ENCODE results near the gene RFTN2. TPM values are rescaled to one million over a fixed set of nuclear protein-coding genes. Genes with fewer than 3 reads are reported as not detected.

Gene RFTN2
- polyA plus RNA-seq, 1 of the 3 experiments (the other 2 are of a cell fraction): 0.05 TPM

DNA sequence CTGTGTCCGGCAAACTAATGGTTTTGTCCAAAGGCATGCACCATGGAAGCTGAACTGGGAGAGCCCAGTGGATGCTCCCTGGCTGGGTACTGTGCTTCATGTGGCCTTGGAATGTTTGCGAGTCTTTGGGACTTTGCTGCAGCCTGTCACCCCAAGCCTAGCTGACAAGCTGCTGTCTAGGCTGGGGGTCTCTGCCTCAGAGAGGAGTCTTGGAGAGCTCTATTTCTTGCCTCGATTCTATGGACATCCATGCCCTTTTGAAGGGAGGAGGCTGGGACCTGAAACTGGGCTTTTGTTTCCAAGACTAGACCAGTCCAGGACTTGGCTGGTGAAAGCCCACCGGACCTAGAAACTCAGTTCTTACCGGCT is 31.4 kb upstream of the RFTN2 start:
- Histone ChIP-seq H3K9ac (no peak overlapping the region), H2AFZ (ENCODE audit: low read depth) (no peak overlapping the region), H3K36me3 (replicated peaks in 1 of 2; ENCODE audit: control insufficient read depth in 1 of 2, insufficient read depth in 2 of 2, low read length in 1 of 2) (peaks cover 0 to 18% of the 10 kb centered on the region in 2 experiments), H4K20me1 (ENCODE audit: insufficient read depth) (0 out of 2 replicates have a peak, but pooled peaks cover 5% of the 10 kb centered on the region), H3K27ac (ENCODE audit: low read depth in 2 of 2, low read length in 1 of 2) (no peak overlapping the region), H3K9me2 (no peaks in the 10 kb centered on the region), H3K4me3 (ENCODE audit: low read depth in 2 of 2, low read length in 1 of 2) (peak overlapping the region; percentile 94 to 97), H3F3A (replicated peaks; ENCODE audit: insufficient read depth) (peaks cover 5% of the 10 kb centered on the region), H3K9me3 (no peaks in the 10 kb centered on the region), H3K79me2 (ENCODE audit: insufficient read depth) (peaks cover 43% of the 10 kb centered on the region), H3K27me3 (ENCODE audit: insufficient read depth) (no peaks in the 10 kb centered on the region), H3K4me2 (peak overlapping the region; percentile 96), H3K4me1 (ENCODE audit: control insufficient read depth in 1 of 2, insufficient read depth in 2 of 2, low read depth in 1 of 2, low read length in 1 of 2) (peaks cover 8 to 18% of the 10 kb centered on the region in 2 experiments; a peak in 3 of 4 replicates)
- TF ChIP-seq SMC3 (IDR thresholded peaks at IDR 0.05; ENCODE audit: low read depth, low read length): no peak
- no peak for TF ChIP-seq TCF12 (IDR thresholded peaks at IDR 0.05)
- TF ChIP-seq, protein P1, sequence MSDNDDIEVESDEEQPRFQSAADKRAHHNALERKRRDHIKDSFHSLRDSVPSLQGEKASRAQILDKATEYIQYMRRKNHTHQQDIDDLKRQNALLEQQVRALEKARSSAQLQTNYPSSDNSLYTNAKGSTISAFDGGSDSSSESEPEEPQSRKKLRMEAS (IDR thresholded peaks at IDR 0.05; ENCODE audit: low read depth): no peak
- TF ChIP-seq TAF1 (IDR thresholded peaks at IDR 0.05; ENCODE audit: borderline replicate concordance, low read depth, low read length): no peak
- TF ChIP-seq JUND (IDR thresholded peaks at IDR 0.05): no peak
- no peak for TF ChIP-seq FOXM1 (IDR thresholded peaks at IDR 0.05; ENCODE audit: low read depth)
- TF ChIP-seq, protein P2, sequence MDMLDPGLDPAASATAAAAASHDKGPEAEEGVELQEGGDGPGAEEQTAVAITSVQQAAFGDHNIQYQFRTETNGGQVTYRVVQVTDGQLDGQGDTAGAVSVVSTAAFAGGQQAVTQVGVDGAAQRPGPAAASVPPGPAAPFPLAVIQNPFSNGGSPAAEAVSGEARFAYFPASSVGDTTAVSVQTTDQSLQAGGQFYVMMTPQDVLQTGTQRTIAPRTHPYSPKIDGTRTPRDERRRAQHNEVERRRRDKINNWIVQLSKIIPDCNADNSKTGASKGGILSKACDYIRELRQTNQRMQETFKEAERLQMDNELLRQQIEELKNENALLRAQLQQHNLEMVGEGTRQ (IDR thresholded peaks at IDR 0.05; ENCODE audit: borderline replicate concordance, low read depth, low read length): no peak
- TF ChIP-seq SIN3A (IDR thresholded peaks at IDR 0.05; ENCODE audit: borderline replicate concordance, low read depth, low read length): no peak
- TF ChIP-seq, protein P3, sequence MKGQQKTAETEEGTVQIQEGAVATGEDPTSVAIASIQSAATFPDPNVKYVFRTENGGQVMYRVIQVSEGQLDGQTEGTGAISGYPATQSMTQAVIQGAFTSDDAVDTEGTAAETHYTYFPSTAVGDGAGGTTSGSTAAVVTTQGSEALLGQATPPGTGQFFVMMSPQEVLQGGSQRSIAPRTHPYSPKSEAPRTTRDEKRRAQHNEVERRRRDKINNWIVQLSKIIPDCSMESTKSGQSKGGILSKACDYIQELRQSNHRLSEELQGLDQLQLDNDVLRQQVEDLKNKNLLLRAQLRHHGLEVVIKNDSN (IDR thresholded peaks at IDR 0.05; ENCODE audit: borderline replicate concordance, low read depth): no peak
- no peak for TF ChIP-seq IRF3 (IDR thresholded peaks at IDR 0.05; ENCODE audit: low read depth, low read length)
- TF ChIP-seq GABPA (IDR thresholded peaks at IDR 0.05; ENCODE audit: low read depth): no peak
- TF ChIP-seq MEF2A (IDR thresholded peaks at IDR 0.05; ENCODE audit: borderline replicate concordance, low read depth): no peak
- no peak for TF ChIP-seq FOSL2 (IDR thresholded peaks at IDR 0.05; ENCODE audit: borderline replicate concordance, low read depth)
- TF ChIP-seq YY1 (IDR thresholded peaks at IDR 0.05; ENCODE audit: low read depth): no peak
- TF ChIP-seq RFX5 (IDR thresholded peaks at IDR 0.05; ENCODE audit: low read length): no peak
- TF ChIP-seq TEAD4 (IDR thresholded peaks at IDR 0.05; ENCODE audit: borderline replicate concordance, insufficient read depth): no peak
- no peak for TF ChIP-seq ELF1 (IDR thresholded peaks at IDR 0.05)
- TF ChIP-seq FOXJ3 (CRISPR knock-in tag; IDR thresholded peaks at IDR 0.05): no peak
- no peak for TF ChIP-seq POLR2AphosphoS5 (IDR thresholded peaks at IDR 0.05; ENCODE audit: low read depth, low read length)
- TF ChIP-seq EP300 (IDR thresholded peaks at IDR 0.05; ENCODE audit: borderline replicate concordance in 1 of 2, low read depth in 1 of 2, low read length in 1 of 2): no peak
- no peak for DNase-seq
- ChIA-PET CTCF (interaction anchor here (0.6 to 2.3 kb wide), 10 partner anchors 10 to 596 kb away, joined by 3 to 19 read pairs (median 4); no protein-coding TSS in a partner anchor), POLR2A (interaction anchor here (1.4 kb wide), 1 partner anchor 207 kb away, joined by 5 read pairs; the partner anchor contains the start of genes HSPD1 and HSPE1)
- WGBS (ENCODE audit: low lambda C conversion rate): 72% methylated on average over 3 of the region's 5 CpGs

All from SK-N-SH (cell line).